ENCODE results near the gene TMEM185A.
"Not testable (repeated sequence)": the region's sequence is repeated elsewhere in the genome, so short reads cannot be mapped to it uniquely, and the experiment has no call there.

DNA sequence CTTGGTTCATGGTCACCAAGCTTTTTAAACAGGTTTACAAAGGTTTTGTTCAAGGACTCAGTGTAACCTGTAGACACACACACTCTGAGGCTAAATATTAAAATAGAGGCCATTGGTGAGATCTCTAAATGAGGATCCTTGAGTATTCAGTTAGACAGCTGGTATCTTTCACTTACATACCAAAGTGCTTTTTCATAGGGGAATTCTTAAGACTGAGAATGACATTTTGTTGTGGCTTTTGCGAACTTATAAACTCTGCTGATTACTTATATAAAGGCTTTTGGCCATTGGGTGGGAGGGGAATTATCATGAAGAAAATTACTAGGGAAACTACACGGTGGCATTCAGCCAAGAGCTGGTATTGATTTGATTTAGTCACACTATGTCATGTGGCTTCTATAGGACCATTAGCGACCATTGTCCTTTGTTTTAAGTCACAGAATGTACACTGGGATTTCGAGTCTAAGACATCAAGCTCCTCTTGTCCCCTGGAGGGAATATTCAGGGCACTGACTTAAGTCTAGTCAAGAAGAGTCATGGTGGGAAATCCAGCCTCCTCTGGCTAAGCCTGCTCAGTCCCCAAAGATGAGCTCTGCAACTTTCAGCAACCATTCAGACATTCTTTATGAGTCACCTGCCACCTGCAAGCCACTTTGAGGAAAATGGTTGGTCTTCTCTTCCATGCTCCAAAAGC, 80.2 kb downstream of the TMEM185A start:
- TF ChIP-seq POLR2A, POLR2AphosphoS5 (IDR thresholded peaks at IDR 0.05): not testable (repeated sequence)
- TF ChIP-seq, protein P1, sequence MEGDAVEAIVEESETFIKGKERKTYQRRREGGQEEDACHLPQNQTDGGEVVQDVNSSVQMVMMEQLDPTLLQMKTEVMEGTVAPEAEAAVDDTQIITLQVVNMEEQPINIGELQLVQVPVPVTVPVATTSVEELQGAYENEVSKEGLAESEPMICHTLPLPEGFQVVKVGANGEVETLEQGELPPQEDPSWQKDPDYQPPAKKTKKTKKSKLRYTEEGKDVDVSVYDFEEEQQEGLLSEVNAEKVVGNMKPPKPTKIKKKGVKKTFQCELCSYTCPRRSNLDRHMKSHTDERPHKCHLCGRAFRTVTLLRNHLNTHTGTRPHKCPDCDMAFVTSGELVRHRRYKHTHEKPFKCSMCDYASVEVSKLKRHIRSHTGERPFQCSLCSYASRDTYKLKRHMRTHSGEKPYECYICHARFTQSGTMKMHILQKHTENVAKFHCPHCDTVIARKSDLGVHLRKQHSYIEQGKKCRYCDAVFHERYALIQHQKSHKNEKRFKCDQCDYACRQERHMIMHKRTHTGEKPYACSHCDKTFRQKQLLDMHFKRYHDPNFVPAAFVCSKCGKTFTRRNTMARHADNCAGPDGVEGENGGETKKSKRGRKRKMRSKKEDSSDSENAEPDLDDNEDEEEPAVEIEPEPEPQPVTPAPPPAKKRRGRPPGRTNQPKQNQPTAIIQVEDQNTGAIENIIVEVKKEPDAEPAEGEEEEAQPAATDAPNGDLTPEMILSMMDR (IDR thresholded peaks at IDR 0.05): not testable (repeated sequence)

All from prostate gland (tissue), 2 donors.